ENCODE data around the gene TRMT61A.
A peak's percentile ranks its signal among the peaks of the same experiment; 100 is the strongest.

The TRMT61A gene

GRCh38 chr14:103528587-103529382 lies at the start of gene TRMT61A:
TRMT61A (plus strand) TSS chr14:103529196; CDS start chr14:103529979, 783 bp downstream.
- DNase-seq: peak; percentile 13

GRCh38 chr14:103480595-103480994 lies 48.4 kb upstream of the TRMT61A start:
- no peak for DNase-seq

GRCh38 chr14:103483600-103483999 lies 45.4 kb upstream of the TRMT61A start:
- no peak for DNase-seq

GRCh38 chr14:103485504-103485903 lies 43.5 kb upstream of the TRMT61A start:
- no peak for DNase-seq

- DNase-seq: no peak
These were observed 40.9 kb upstream of the TRMT61A start for GRCh38 chr14:103488071-103488470.

GRCh38 chr14:103488960-103489359 lies 40.0 kb upstream of the TRMT61A start:
- DNase-seq: no peak

GRCh38 chr14:103489621-103490020 lies 39.4 kb upstream of the TRMT61A start:
- DNase-seq: no peak

- DNase-seq: no peak
These were observed 37.3 kb upstream of the TRMT61A start for GRCh38 chr14:103491691-103492090.

GRCh38 chr14:103492156-103492925 lies 36.7 kb upstream of the TRMT61A start:
- DNase-seq: no peak

- DNase-seq: no peak
These were observed 33.1 kb upstream of the TRMT61A start for GRCh38 chr14:103495854-103496253.

- DNase-seq: no peak
These were observed 32.2 kb upstream of the TRMT61A start for GRCh38 chr14:103496776-103497175.

GRCh38 chr14:103499709-103500108 lies 29.3 kb upstream of the TRMT61A start:
- DNase-seq: no peak

GRCh38 chr14:103500148-103500990 lies 28.6 kb upstream of the TRMT61A start:
- DNase-seq: peak; percentile 77

- no peak for DNase-seq
These were observed 27.7 kb upstream of the TRMT61A start for GRCh38 chr14:103501041-103501870.

GRCh38 chr14:103501921-103502669 lies 26.9 kb upstream of the TRMT61A start:
- DNase-seq: no peak

- no peak for DNase-seq
These were observed 26.1 kb upstream of the TRMT61A start for GRCh38 chr14:103502877-103503276.

- no peak for DNase-seq
These were observed 25.7 kb upstream of the TRMT61A start for GRCh38 chr14:103503296-103503695.

GRCh38 chr14:103504991-103505565 lies 23.9 kb upstream of the TRMT61A start:
- no peak for DNase-seq

- no peak for DNase-seq
These were observed 21.2 kb upstream of the TRMT61A start for GRCh38 chr14:103507751-103508150.

GRCh38 chr14:103508521-103509329 lies 20.3 kb upstream of the TRMT61A start:
- no peak for DNase-seq
